Naive B cell (primary cell): ENCODE data around the gene LRRC19. TPM values are rescaled to one million over a fixed set of nuclear protein-coding genes. Genes with fewer than 3 reads are reported as not detected.

Source experiments
- ATAC-seq, 2 donors: fragments of 150-1000 bp; cut with Tn5 transposase; 2 replicates each; pipeline ENCODE4 v1.10.0; 2021; ENCODE audit warnings: low read depth in 2 of 2, mild to moderate bottlenecking in 2 of 2, moderate library complexity in 2 of 2
- DNase-seq: peaks from one replicate; pipeline ENCODE4 v3.0.0; 2022
- H3K27ac Mint-ChIP-seq, 6 donors: one replicate each; pipeline ENCODE4 v1.8.0; 2020 to 2022; ENCODE audit warnings: mild to moderate bottlenecking in 6 of 6, mixed read lengths in 6 of 6, moderate library complexity in 5 of 6, inconsistent platforms in 2 of 6
- H3K27me3 Mint-ChIP-seq, 3 donors: one replicate each; pipeline ENCODE4 v1.8.0; 2021 to 2022; ENCODE audit warnings: mixed read lengths in 3 of 3, mild to moderate bottlenecking in 1 of 3
- H3K36me3 Mint-ChIP-seq, 2 donors: one replicate each; pipeline ENCODE4 v1.8.0; 2020 to 2022; ENCODE audit warnings: mixed read lengths in 2 of 2, inconsistent platforms in 1 of 2, mild to moderate bottlenecking in 1 of 2
- H3K4me1 Mint-ChIP-seq, 3 donors: one replicate each; pipeline ENCODE4 v1.8.0; 2020 to 2022; ENCODE audit warnings: mixed read lengths in 3 of 3, inconsistent platforms in 1 of 3, mild to moderate bottlenecking in 1 of 3, moderate library complexity in 1 of 3
- H3K4me3 Mint-ChIP-seq, 8 donors: one replicate each; pipeline ENCODE4 v1.8.0; 2020 to 2022; ENCODE audit warnings: mild to moderate bottlenecking in 8 of 8, mixed read lengths in 8 of 8, moderate library complexity in 8 of 8, inconsistent platforms in 2 of 8
- H3K9me3 Mint-ChIP-seq, 7 donors: one replicate each; pipeline ENCODE4 v1.8.0; 2020 to 2022; ENCODE audit warnings: mixed read lengths in 7 of 7, mild to moderate bottlenecking in 5 of 7, inconsistent platforms in 2 of 7, moderate library complexity in 1 of 7
- polyA plus RNA-seq, 6 donors: library from polyadenylated mRNA; unstranded; fragments of 300-500 nt; fragmentation: Illumina TruSeq; gene quantifications; one replicate each; pipeline ENCODE4 v1.2.3, GENCODE V29; 2021; ENCODE audit warnings: low read depth in 6 of 6

Gene LRRC19
- polyA plus RNA-seq, 6 donors from 2014 or later: 0.27 to 0.44 (median 0.37) TPM; not detected in 3

DNA sequence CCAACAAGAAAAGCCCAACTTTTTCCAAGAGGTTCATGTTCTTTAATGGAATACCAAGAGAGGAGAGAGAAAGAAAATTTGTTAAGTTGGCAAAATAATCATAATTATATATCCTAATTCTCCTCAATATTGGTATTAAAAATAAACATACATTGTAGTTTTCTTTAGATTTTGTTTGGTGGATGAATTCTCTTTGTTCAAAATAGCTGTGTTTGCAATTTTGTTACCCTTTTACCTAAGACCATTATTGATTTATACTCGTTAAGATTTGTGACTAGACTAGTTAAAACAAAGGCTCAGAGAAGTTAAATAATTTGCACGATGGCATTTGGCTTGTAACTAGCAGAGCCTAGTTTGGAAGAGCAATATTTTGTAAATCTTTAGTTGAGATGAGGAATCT lies 9.7 kb downstream of the LRRC19 start:
- Mint-ChIP-seq H3K36me3 (peaks cover 0 to 5% of the 10 kb centered on the region in 2 donors), H3K4me1 (no peaks in the 10 kb centered on the region), H3K9me3 (no peaks in the 10 kb centered on the region), H3K27me3 (no peaks in the 10 kb centered on the region), H3K27ac (peak overlapping the region in 2 of 6 donors; percentile 8 to 59), H3K4me3 (no peak overlapping the region)
- no peak for ATAC-seq
- DNase-seq: no peak

DNA sequence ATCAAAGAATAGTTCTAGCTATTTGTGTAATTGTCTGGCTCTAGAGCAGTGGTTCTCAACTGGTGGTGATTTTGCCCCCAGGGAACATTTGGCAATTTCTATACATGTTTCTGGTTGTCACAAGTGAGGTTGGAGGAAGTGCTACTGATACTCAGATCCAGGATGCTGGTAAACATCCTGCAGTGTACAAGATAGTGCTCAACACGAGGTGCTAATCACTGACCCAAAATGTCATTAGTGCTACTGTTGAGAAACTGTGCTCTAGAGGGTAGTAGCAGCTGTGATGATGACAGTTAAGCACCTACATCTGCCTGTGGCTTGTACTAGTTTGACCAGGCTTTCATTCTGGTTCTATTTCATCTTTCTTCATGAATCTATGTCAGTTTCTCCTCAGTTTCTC lies 22.1 kb downstream of the LRRC19 start:
- peaks cover 15 to 17% of the 10 kb centered on the region in 2 donors for H3K36me3 Mint-ChIP-seq
- ATAC-seq (no peak), DNase-seq (no peak)
- H3K9me3 Mint-ChIP-seq: peaks cover 0 to 5% (median 0%) of the 10 kb centered on the region in 7 donors
- H3K27ac Mint-ChIP-seq: peak overlapping the region in 1 of 6 donors; percentile 83
- H3K4me1 Mint-ChIP-seq: peaks cover 0 to 5% (median 0%) of the 10 kb centered on the region in 3 donors
- no peak overlapping the region for H3K4me3 Mint-ChIP-seq
- H3K27me3 Mint-ChIP-seq: no peaks in the 10 kb centered on the region

DNA sequence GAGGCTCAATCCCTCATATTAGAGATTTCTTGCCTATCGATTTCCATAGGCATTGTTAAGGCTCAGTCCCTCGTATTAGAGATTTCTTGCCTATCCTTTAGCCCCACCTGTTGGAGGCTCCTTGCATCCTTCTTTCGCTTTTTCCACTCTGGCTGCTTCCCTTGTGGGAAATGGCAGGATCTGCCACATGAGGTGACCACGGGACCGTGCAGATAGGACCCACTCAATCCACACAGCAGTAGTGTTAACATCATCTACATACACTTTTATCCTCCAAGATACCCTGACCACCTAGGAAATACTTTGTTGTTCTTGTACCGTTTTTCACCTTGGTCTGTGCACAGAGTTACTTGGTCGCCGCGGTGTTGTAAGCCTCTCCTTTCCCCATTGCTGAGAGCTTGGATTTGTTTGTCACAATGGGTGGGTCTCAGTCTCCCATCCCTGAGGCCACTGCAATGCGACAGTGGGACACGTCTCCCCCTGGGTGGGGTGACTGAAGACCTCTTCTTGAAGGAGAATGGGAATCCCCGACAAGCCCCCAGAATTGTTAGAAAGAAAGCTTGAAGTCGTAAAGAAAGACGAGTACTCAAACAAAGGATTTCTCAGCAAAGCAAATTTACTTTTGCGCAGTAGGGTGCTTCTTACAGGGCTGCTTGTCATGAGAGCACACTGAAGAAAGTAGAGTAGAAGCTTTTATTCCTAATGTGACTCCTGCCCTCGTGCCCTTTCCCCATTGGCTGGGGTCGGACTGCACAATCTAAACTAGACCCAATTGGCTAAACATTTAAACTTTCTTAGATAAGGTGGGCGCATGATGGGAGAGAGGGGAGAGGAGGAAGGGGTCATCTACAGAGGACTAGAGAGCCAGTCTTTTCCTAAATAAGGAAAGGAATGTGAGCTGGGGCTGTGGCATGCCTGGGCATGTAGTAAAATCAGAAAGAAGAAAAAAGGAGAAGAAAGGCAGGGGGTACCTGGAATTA lies 29.5 kb downstream of the LRRC19 start:
- peaks cover 0 to 3% (median 0%) of the 10 kb centered on the region in 3 donors for H3K4me1 Mint-ChIP-seq
- no peaks in the 10 kb centered on the region for H3K27me3 Mint-ChIP-seq
- peaks cover 0 to 11% of the 10 kb centered on the region in 2 donors for H3K36me3 Mint-ChIP-seq
- H3K4me3 Mint-ChIP-seq: no peak overlapping the region
- H3K9me3 Mint-ChIP-seq: no peaks in the 10 kb centered on the region
- peak overlapping the region in 3 of 6 donors; percentile 3 to 78 (median 35) for H3K27ac Mint-ChIP-seq
- ATAC-seq: no peak
- no peak for DNase-seq

DNA sequence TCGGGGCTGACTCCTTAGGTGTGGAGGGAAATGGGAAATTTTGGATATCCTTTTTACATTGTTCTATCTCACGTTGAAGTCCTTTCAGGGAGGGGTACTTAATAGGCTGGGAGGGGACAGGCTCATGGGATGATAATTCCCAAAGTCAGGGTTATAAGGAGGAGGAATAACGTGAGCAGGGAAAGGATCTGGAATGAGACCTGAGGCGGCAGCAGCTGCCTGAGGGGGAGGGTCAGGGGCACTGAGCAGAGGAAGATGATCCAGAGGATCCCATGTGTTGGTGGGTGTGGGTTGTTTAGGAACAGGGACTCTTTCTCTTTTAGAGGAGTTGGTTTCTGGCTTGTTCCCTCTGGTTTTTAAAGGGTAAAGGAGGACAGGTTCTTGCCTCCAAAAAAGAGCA lies 30.5 kb downstream of the LRRC19 start:
- peaks cover 0 to 3% (median 0%) of the 10 kb centered on the region in 7 donors for H3K9me3 Mint-ChIP-seq
- H3K4me3 Mint-ChIP-seq: no peak overlapping the region
- no peak for DNase-seq
- H3K27me3 Mint-ChIP-seq: no peaks in the 10 kb centered on the region
- H3K27ac Mint-ChIP-seq: peak overlapping the region in 1 of 6 donors; percentile 56
- peaks cover 0 to 3% (median 0%) of the 10 kb centered on the region in 3 donors for H3K4me1 Mint-ChIP-seq
- peaks cover 4 to 10% of the 10 kb centered on the region in 2 donors for H3K36me3 Mint-ChIP-seq
- no peak for ATAC-seq

DNA sequence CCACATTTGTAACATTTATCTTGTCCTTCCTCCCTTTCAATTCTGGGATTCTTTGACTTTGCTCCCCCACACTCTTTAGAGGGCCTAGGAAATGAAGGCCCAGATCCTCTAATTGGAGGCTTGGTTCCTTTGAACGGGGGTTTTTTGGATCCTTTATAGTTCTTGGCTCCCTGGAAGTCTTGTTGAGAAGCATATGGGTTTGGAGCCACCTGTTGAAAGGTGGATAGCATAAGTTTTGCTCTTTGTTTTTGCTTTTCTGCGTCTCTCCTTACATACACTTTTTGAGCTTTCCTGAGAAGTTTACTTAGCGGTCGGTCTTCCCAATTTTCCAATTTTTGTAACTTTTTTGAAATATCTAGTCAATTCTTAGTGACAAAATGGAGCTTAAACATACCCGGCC lies 31.5 kb downstream of the LRRC19 start:
- no peak overlapping the region for H3K27ac Mint-ChIP-seq
- ATAC-seq (no peak), DNase-seq (no peak)
- peaks cover 0 to 8% (median 0%) of the 10 kb centered on the region in 3 donors for H3K4me1 Mint-ChIP-seq
- peaks cover 0 to 6% (median 0%) of the 10 kb centered on the region in 7 donors for H3K9me3 Mint-ChIP-seq
- peaks cover 12 to 16% of the 10 kb centered on the region in 2 donors for H3K36me3 Mint-ChIP-seq
- H3K4me3 Mint-ChIP-seq: no peak overlapping the region
- no peaks in the 10 kb centered on the region for H3K27me3 Mint-ChIP-seq

DNA sequence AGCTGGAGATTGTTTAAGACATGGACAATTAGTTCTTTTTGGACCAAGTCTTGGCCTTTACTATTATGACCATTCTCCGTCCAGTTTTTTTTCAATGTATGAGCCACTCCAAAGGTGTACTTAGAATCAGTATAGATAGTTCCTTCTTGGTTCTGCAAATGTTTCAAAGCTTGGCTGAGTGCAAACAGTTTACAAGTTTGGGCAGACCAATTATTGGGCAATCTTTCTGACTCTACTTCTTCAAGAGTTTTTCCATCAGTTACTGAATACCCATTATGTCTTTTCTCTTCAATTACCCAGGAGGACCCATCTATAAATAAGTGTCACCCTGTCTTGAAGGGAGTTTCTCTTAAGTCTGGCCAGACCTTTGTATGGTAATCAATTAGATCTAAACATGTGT lies 33.8 kb downstream of the LRRC19 start:
- Mint-ChIP-seq H3K27ac (no peak overlapping the region), H3K9me3 (peaks cover 0 to 6% (median 0%) of the 10 kb centered on the region in 7 donors), H3K4me1 (peaks cover 5 to 11% (median 6%) of the 10 kb centered on the region in 3 donors), H3K27me3 (no peaks in the 10 kb centered on the region), H3K4me3 (no peak overlapping the region), H3K36me3 (peaks cover 12 to 21% of the 10 kb centered on the region in 2 donors)
- DNase-seq: no peak
- no peak for ATAC-seq

DNA sequence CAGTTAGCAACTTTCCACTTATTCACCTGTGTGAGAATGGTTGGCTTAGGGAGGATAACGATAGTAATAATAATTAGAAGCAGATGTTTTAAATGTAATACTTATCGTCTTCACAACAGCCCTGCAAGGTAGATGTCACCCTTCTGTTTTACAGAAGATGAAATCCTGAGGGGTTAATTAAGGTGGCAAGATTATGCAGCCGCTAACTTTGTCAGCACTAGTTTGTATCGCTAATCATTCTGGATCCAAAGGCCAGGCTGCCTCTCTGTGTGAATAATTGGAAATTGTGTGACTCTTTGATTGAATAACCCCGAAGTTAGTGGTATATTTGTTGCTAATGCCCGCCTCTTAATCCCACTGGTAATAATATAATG lies 48.6 kb downstream of the LRRC19 start:
- no peaks in the 10 kb centered on the region for H3K9me3 Mint-ChIP-seq
- peak overlapping the region; percentile 86 to 98 (median 96) for H3K4me3 Mint-ChIP-seq
- peak overlapping the region in 5 of 6 donors; percentile 92 to 99 (median 97) for H3K27ac Mint-ChIP-seq
- H3K27me3 Mint-ChIP-seq: no peaks in the 10 kb centered on the region
- no peaks in the 10 kb centered on the region for H3K36me3 Mint-ChIP-seq
- ATAC-seq (no peak), DNase-seq (no peak)
- H3K4me1 Mint-ChIP-seq: peaks cover 17 to 28% (median 26%) of the 10 kb centered on the region in 3 donors

DNA sequence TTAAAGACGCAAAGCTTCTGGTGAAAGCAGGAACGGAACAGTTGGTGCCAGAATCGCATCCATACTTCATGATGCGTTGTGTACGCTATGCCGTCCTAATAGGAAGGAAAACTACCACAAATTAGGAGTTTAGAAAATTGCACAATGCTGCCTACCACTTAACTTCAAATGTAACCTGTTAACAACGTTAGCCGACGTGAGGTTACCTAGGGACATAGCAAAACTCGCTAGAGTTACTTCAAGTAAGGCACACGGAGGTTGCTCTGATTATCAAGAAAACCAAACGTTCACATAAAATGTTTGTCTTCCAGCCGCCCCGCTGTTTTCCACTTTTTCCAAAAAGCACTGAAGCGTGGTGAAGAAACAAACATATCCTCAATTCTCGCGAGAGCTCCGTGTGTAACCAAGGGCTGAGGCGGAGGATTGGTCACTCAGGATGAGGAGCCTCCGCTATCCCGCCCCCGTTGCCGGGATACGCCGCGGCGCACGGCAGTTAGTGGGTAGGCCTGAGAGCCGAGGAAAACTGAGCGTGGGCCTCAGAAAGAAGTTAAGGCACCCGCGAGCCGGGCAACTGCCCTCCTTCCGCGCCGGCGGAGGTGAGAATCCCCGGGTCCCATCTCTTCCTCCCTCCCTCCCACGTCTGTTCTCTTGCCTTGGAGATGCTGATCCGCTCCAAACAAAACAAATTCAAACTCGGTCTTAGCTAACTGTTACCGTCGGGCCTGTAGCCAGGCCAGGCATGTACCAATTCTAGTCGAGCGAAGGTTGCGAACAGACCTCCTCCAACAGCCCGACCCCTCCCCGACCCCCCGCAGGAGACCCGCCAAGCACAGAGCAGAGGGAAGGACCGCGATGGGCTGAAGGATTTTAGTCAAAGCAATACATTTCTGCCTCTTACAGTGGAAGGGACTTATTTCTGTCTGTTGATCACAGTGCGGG lies 49.3 kb downstream of the LRRC19 start, which contains the start of gene IFT74:
IFT74 (plus strand) TSS at position 492 of the 939 bp plus-strand sequence. CDS start 5,556 bp downstream, outside the sequence.
- no peaks in the 10 kb centered on the region for H3K36me3 Mint-ChIP-seq
- H3K4me3 Mint-ChIP-seq: peak within 1 kb of the TSS; percentile 86 to 98 (median 96)
- peak; percentile 92 for DNase-seq
- peak within 1 kb of the TSS; percentile 92 to 99 (median 97) for H3K27ac Mint-ChIP-seq
- no peaks in the 10 kb centered on the region for H3K27me3 Mint-ChIP-seq
- peaks cover 13 to 23% (median 20%) of the 10 kb centered on the region in 3 donors for H3K4me1 Mint-ChIP-seq
- no peaks in the 10 kb centered on the region for H3K9me3 Mint-ChIP-seq
- peak; percentile 99 to 100 for ATAC-seq

DNA sequence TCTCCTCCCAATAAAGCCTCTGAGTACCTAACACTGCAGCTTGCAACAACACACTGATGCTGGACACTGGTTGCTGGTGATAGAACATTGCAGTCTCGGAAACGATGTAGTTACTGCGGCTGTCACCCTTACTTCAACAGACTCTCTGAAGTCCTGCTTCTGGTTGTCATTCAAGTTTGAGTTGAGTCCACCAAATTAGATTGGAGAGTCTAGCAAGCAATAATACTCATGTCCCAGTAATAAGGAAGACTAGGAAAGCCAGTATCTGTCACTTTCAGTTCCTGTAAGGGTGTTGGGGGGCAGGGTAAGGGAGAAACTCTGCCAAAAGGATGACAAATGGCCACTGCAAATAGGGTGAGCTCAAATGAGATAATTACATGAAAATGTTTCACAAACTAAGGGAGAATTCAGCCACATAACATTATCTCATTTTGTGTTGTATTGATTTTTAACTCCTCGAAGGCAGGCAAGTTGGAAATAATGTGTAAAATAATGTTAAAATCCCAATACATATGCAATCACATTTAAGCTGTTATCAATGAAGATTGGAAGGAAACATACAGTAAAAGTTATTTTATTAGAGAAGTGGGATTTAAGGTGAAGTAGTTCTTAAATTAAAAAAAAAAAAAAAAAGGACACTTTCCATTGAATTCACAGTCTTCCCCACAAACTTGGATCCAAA lies 50.1 kb downstream of the LRRC19 start:
- DNase-seq: peak; percentile 14
- no peaks in the 10 kb centered on the region for H3K36me3 Mint-ChIP-seq
- no peak for ATAC-seq
- no peaks in the 10 kb centered on the region for H3K27me3 Mint-ChIP-seq
- peaks cover 13 to 23% (median 20%) of the 10 kb centered on the region in 3 donors for H3K4me1 Mint-ChIP-seq
- H3K27ac Mint-ChIP-seq: peak overlapping the region; percentile 92 to 99 (median 97)
- peak overlapping the region; percentile 86 to 98 (median 96) for H3K4me3 Mint-ChIP-seq
- H3K9me3 Mint-ChIP-seq: no peaks in the 10 kb centered on the region

DNA sequence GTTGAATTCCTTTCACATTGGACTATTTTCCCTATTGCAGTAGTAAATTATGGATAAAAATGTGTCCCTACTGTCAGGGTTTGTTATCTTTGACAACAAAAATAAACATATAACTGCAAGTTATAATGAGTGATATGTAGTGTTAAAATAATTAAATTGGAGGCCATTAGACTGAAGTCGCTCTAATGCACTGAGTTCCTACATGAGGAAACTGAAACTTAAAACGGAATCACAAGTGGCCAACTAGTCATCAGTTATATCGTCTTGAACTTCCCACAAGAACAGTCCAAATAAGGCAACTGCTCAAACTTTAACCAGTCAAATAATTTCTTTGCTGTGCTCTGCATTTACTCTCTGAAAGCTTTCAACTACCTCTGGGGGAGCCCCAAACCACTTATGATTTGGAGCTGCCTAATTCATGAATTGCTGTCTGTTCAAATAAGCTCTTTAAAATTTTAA lies 51.4 kb downstream of the LRRC19 start:
- Mint-ChIP-seq H3K27me3 (peaks cover 0 to 5% (median 4%) of the 10 kb centered on the region in 3 donors), H3K27ac (peak overlapping the region in 3 of 6 donors; percentile 41 to 63 (median 58)), H3K4me1 (peaks cover 13 to 23% (median 20%) of the 10 kb centered on the region in 3 donors), H3K9me3 (no peaks in the 10 kb centered on the region), H3K36me3 (no peaks in the 10 kb centered on the region), H3K4me3 (peak overlapping the region in 5 of 8 donors; percentile 29 to 97 (median 39))
- ATAC-seq (no peak), DNase-seq (no peak)

DNA sequence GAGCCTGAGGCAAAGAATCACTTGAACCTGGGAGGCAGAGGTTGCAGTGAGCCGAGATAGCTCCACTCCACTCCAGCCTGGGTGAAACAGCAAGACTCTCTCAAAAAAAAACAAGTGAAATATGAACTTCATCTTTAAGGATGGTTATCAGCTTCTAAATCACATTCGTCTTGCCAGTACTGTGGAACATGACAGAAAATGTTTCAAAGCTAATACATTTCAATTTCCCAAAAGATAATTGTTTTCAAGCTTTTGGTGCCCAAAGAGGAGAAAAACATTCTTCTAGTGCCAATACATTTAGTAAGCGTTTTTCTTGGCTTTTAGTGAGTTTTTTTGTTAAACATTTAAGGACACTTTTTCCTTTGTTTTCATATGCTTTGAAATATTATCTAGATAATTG lies 53.7 kb downstream of the LRRC19 start:
- Mint-ChIP-seq H3K36me3 (no peaks in the 10 kb centered on the region), H3K9me3 (no peaks in the 10 kb centered on the region), H3K4me1 (peaks cover 11 to 32% (median 12%) of the 10 kb centered on the region in 3 donors), H3K4me3 (peak overlapping the region in 1 of 8 donors; percentile 20), H3K27ac (no peak overlapping the region), H3K27me3 (peaks cover 0 to 5% (median 4%) of the 10 kb centered on the region in 3 donors)
- no peak for DNase-seq
- ATAC-seq: no peak

DNA sequence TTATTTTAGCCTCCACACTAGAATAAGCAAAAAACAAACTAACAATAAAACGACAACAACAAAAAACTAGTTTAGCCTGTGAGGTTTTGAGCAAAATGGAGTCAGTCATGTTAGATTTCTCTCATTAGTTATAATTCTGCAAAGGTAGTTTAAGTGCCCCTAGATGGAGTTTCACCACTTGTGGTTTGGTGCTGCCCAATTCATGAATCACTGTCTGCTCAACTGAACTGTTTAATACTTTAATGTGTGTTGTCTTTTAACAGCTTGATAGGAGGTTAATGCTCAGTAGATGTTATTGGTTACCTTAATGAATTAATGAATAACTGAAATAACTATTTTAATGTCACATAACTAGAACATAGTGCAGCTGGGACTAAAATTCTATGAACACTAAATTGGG lies 55.0 kb downstream of the LRRC19 start:
- H3K4me3 Mint-ChIP-seq: peak overlapping the region in 1 of 8 donors; percentile 62
- DNase-seq: no peak
- peaks cover 20 to 31% (median 22%) of the 10 kb centered on the region in 3 donors for H3K4me1 Mint-ChIP-seq
- peaks cover 0 to 5% (median 4%) of the 10 kb centered on the region in 3 donors for H3K27me3 Mint-ChIP-seq
- ATAC-seq: no peak
- no peaks in the 10 kb centered on the region for H3K36me3 Mint-ChIP-seq
- H3K9me3 Mint-ChIP-seq: no peaks in the 10 kb centered on the region
- no peak overlapping the region for H3K27ac Mint-ChIP-seq
